WERI-Rb-1 (cell line): ENCODE results near the gene WNT7B.
A peak's percentile ranks its signal among the peaks of the same experiment; 100 is the strongest.

Experiments
- DNase-seq: peaks from one replicate; pipeline ENCODE4 v3.0.0-alpha.2; 2020
- H3K27ac ChIP-seq: fragments of 250-450 bp; sonication (Bioruptor Pico); 2 replicates; pipeline ENCODE4 v1.5.1; 2020; ENCODE audit warnings: mild to moderate bottlenecking, moderate library complexity
- H3K27me3 ChIP-seq: fragments of 250-450 bp; sonication (Bioruptor Pico); 2 replicates; pipeline ENCODE4 v1.5.1; 2021; ENCODE audit warnings: mild to moderate bottlenecking, low read depth, moderate library complexity; ENCODE audit not compliant: insufficient read depth, severe bottlenecking
- H3K36me3 ChIP-seq: fragments of 250-450 bp; sonication (Bioruptor Pico); 2 replicates; pipeline ENCODE4 v1.5.1; 2020; ENCODE audit warnings: mild to moderate bottlenecking, moderate library complexity
- H3K4me3 ChIP-seq: 2 replicates; pipeline ENCODE4 v1.5.1; 2011; ENCODE audit warnings: low read depth, mild to moderate bottlenecking, control low read depth, low read length
- H3K9me3 ChIP-seq: fragments of 250-450 bp; sonication (Bioruptor Pico); 2 replicates; pipeline ENCODE4 v1.5.1; 2021; ENCODE audit warnings: mild to moderate bottlenecking, moderate library complexity; ENCODE audit not compliant: severe bottlenecking
- TF ChIP-seq, protein P1 (sequence below): IDR thresholded peaks from 2 replicates; pipeline ENCODE4 v1.5.1; 2011; ENCODE audit warnings: low read depth, mild to moderate bottlenecking, control low read depth, inconsistent platforms, low read length

WNT7B gene

GRCh38 chr22:45889093-45889538 lies 87.8 kb downstream of the WNT7B start:
- DNase-seq: no peak
- Histone ChIP-seq H3K27me3 (peaks cover 34% of the 10 kb centered on the region), H3K9me3 (no peaks in the 10 kb centered on the region), H3K4me3 (no peak overlapping the region), H3K36me3 (no peaks in the 10 kb centered on the region), H3K27ac (no peak overlapping the region)
- TF ChIP-seq, protein P1, sequence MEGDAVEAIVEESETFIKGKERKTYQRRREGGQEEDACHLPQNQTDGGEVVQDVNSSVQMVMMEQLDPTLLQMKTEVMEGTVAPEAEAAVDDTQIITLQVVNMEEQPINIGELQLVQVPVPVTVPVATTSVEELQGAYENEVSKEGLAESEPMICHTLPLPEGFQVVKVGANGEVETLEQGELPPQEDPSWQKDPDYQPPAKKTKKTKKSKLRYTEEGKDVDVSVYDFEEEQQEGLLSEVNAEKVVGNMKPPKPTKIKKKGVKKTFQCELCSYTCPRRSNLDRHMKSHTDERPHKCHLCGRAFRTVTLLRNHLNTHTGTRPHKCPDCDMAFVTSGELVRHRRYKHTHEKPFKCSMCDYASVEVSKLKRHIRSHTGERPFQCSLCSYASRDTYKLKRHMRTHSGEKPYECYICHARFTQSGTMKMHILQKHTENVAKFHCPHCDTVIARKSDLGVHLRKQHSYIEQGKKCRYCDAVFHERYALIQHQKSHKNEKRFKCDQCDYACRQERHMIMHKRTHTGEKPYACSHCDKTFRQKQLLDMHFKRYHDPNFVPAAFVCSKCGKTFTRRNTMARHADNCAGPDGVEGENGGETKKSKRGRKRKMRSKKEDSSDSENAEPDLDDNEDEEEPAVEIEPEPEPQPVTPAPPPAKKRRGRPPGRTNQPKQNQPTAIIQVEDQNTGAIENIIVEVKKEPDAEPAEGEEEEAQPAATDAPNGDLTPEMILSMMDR: no peak

- DNase-seq: no peak
- Histone ChIP-seq H3K27ac (no peak overlapping the region), H3K4me3 (no peak overlapping the region), H3K36me3 (no peaks in the 10 kb centered on the region), H3K9me3 (no peaks in the 10 kb centered on the region), H3K27me3 (peaks cover 35% of the 10 kb centered on the region)
- TF ChIP-seq, protein P1: no peak
Observed at GRCh38 chr22:45888221-45889092, 88.5 kb downstream of the WNT7B start.

DNA sequence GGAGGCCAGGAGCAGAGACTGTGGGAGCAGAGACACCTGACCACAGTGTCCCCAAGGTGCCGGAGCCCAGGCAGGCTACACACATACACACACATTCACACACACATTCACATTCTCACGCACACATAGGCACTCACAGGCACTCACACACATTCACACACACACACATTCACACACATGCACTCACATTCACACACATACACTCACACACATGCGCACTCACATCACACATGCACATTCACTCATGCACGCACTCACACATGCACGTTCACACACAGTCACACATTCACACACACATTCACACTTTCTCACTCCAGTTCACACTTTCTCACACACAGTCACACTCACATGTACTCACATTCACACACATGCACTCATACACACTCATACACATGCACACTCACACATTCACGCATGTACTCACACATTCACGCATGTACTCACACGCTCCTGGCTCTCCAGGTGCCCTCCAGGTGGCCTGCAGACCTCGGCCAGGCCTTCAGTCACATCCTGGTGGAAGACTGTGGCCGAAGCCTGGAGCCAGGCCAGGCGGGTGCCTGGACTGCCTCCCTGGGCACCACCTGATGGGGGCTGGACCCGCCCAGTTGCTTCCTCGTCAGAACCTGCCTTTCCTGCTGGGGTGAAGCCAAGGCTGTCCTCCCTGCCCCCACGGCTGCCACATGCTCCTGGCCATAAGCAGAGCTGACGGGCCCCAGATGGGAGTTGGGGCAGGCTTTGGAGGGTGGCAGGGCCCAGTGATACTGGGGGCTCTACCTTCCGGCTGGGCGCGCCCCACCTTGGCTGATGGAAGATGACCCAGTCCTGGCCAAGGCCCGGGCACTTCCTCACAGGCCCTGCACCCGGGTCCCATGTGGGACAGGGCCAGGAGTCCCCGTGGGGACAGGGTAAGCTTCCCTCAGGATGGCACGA lies 89.5 kb downstream of the WNT7B start:
- no peak overlapping the region for H3K4me3 ChIP-seq
- no peaks in the 10 kb centered on the region for H3K9me3 ChIP-seq
- peak; percentile 0 for DNase-seq
- peaks cover 40% of the 10 kb centered on the region for H3K27me3 ChIP-seq
- no peaks in the 10 kb centered on the region for H3K36me3 ChIP-seq
- no peak overlapping the region for H3K27ac ChIP-seq
- TF ChIP-seq, protein P1: no peak

GRCh38 chr22:45886540-45886939 lies 90.4 kb downstream of the WNT7B start:
- H3K27me3 ChIP-seq: peaks cover 39% of the 10 kb centered on the region
- no peaks in the 10 kb centered on the region for H3K36me3 ChIP-seq
- H3K27ac ChIP-seq: no peak overlapping the region
- DNase-seq: peak; percentile 1
- no peak overlapping the region for H3K4me3 ChIP-seq
- TF ChIP-seq, protein P1: no peak
- H3K9me3 ChIP-seq: no peaks in the 10 kb centered on the region

DNA sequence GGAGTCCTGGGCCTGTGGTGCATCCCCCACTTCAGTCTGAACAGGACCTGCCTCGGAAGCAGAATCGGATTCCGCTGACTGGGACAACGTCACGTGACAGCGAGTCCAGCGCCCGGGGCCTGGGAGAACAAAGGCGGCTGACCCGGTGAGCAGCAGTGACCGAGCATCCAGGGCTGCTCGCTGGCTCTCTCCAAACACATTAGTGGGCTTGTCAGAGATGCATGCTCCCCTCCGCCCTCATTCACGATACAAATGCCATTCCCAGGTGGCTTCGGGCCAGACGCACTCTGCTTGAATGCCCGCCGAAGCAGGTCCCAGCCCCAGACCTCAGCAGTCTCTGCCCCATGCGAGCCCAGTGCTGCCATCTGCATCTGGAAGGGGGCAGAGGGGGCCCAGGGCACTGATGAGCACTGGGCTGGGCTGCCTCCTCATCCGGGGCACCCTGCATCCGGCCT lies 91.0 kb downstream of the WNT7B start:
- DNase-seq: peak; percentile 4
- Histone ChIP-seq H3K36me3 (no peaks in the 10 kb centered on the region), H3K9me3 (no peaks in the 10 kb centered on the region), H3K4me3 (no peak overlapping the region), H3K27ac (no peak overlapping the region), H3K27me3 (peaks cover 42% of the 10 kb centered on the region)
- TF ChIP-seq, protein P1: no peak
